NCI-H526 treated with DMSO at 0.1 percent for 48 hours (cell line): Measurements from ENCODE around the gene RASD2.
A peak's percentile ranks its signal among the peaks of the same experiment; 100 is the strongest.
"Not testable (repeated sequence)": the region's sequence is repeated elsewhere in the genome, so short reads cannot be mapped to it uniquely, and the experiment has no call there.

Experiments
- DNase-seq: peaks from one replicate; lab custom pipeline; 2025; lab: John Stamatoyannopoulos, UW

The RASD2 gene, protein sequence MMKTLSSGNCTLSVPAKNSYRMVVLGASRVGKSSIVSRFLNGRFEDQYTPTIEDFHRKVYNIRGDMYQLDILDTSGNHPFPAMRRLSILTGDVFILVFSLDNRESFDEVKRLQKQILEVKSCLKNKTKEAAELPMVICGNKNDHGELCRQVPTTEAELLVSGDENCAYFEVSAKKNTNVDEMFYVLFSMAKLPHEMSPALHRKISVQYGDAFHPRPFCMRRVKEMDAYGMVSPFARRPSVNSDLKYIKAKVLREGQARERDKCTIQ

DNA sequence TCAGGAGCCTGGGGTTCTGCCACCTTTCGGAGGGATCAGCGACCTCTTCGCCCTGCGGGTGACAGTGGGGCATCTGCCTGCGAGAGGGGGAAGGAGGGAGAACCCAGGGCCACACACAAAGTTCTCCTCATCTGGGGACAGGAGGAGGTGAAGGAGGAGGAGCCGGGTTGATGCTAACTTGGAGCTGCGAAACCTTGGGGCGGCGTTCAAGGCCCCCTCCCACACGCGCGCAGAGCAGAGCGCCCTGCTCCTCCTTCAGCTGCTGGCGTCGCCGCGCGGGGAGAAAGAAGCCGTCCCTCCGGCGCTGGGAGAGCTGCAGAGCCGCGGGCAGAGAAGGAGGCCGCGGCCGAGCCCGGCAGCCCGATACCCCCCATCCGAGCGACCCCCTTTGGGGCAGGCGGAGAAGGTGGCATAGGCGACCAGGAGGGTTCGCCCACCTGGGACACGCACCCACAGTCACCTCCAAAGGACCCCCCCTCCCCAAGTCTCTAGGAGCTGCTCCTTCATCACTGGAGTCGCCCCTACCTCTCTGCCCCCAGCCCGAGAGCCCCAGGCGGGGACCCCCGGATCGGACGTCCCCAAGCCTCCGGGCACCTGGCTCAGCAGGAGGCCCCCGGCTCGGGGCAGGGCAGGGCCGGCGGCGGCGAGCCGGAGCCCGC is at the start of gene RASD2:
RASD2 (plus strand) TSS at position 237 of the 659 bp plus-strand sequence. CDS start 5,979 bp downstream, outside the sequence.
- DNase-seq, result no peak

GRCh38 chr22:35491061-35491907 is 49.3 kb upstream of the RASD2 start:
- not testable (repeated sequence) for DNase-seq

- DNase-seq, result no peak
Observed at GRCh38 chr22:35491908-35492380, 48.7 kb upstream of the RASD2 start.

GRCh38 chr22:35493074-35493473 is 47.6 kb upstream of the RASD2 start:
- no peak for DNase-seq

- DNase-seq, result not testable (repeated sequence)
Observed at GRCh38 chr22:35495711-35496110, 44.9 kb upstream of the RASD2 start.

DNA sequence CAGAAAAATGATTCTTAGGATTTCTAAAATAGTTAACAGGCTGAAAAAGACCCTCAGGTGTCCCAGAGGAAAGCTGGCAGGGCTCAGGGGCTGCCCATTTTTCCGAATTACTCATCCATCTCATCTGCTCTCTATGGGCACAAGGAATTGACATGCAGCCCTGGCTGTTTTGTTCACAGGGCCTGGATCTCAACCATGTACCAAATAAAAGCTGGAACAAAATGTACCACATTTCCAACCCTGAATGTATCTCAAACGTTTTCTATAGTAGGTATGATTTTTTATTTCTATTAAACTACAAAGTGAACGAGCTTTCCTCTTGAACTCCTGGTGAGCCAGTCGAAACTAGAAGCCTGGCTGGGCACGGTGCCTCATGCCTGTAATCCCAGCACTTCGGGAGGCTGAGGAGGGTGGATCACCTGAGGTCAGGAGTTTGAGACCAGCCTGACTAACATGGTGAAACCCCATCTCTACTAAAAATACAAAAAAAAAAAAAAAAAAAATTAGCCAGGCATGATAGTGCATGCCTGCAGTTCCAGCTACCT is 43.8 kb upstream of the RASD2 start:
- DNase-seq, result no peak

DNA sequence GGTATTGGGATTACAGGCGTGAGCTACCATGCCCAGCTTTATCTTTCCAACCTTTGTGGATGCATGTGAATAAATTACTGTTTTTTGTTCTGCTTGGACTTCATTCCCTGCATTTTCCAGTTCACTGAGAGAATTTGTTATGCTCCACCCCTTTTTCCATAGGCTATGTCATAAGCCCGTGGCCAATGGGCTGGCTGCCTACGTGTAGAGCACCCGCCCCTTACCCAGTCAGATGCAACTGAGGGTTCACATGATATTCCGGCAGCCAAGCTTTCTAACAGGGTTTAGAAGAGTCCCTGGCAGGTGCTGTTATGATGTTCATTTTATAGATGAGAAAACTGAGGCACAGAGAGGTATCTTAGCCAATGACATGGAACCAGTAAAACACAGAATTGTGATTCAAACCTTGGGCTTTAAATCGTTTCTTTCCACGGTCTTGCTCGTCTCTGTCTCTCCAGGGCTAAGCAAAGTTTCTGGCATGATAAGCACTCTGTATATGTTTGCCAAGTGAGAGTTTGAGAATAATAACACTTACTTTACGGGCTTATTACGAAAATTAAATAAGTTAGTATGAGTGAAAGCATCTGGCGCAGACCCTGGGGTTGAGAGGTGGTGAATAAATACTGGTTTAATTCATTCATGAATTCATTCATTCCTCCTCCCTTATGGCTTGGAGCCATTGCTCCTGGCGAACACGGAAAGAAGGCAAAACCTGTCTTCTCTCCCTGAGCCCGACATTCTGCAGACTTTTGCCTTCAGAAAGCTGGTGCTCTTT is 42.4 kb upstream of the RASD2 start:
- no peak for DNase-seq

DNA sequence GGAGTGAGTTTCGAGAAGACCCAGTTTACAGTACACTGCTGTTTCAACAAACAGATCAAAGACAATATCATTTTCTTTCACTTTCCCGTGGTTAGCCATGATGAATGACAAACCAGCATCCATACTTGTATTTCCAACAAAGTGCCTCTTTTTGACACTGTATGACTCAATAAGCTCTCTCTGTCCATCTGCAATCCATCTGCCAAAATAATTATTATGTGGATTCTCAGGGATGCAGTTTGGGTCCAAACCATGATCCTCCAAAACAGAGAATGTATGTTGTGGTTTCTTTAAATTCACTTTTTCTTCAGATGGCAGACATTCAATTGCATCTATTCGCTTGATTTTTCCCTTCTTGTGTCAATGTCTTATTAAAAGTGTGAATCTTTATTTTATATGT is 37.8 kb upstream of the RASD2 start:
- no peak for DNase-seq

- peak; percentile 90 for DNase-seq
Observed at GRCh38 chr22:35505399-35506258, 35.0 kb upstream of the RASD2 start.

- peak; percentile 98 for DNase-seq
Observed at GRCh38 chr22:35506259-35506570, 34.4 kb upstream of the RASD2 start.

DNA sequence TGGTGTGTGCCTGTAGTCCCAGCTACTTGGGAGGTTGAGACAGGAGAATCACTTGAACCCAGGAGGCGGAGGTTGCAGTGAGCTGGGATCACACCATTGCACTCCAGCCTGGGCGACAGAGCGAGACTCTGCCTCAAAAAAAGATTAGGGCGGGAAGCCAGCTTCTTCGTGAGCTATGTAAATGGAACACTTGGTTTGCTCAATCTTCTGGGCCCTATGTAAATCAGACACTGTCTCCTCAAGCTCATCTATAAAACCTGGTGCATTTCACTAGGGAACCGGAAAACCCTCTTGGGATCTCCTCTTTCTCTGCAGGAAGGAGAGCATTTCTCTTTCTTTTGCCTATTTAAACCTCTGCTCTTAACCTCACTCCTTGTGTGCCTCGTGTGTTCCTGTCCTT is 32.8 kb upstream of the RASD2 start:
- DNase-seq, result peak; percentile 70

- DNase-seq, result no peak
Observed at GRCh38 chr22:35509451-35509850, 31.2 kb upstream of the RASD2 start.

- DNase-seq, result no peak
Observed at GRCh38 chr22:35509960-35510359, 30.7 kb upstream of the RASD2 start.

GRCh38 chr22:35510481-35510934 is 30.1 kb upstream of the RASD2 start:
- DNase-seq, result no peak

GRCh38 chr22:35510951-35511350 is 29.7 kb upstream of the RASD2 start:
- no peak for DNase-seq

DNA sequence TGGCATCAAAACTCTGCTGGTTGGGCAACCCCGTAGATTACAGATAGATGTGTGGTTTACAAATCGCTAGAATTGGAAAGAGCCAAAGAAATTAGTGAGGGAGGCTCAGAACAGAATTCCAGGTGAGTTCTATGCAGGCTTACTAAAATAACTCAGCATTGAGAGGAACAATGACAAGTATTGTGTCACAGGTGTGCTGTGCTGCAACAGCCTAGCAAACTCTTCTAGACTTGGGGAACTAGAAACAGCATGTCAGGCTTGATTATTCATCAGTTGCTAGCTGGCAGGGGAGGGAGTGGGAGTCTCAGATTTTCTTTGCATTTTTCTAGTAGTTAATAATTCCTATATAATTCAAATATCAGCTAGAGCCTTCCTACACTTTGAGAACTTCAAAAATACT is 26.3 kb upstream of the RASD2 start:
- peak; percentile 19 for DNase-seq

GRCh38 chr22:35515952-35516351 is 24.7 kb upstream of the RASD2 start:
- DNase-seq, result not testable (repeated sequence)

GRCh38 chr22:35516723-35517122 is 23.9 kb upstream of the RASD2 start:
- DNase-seq, result no peak

DNA sequence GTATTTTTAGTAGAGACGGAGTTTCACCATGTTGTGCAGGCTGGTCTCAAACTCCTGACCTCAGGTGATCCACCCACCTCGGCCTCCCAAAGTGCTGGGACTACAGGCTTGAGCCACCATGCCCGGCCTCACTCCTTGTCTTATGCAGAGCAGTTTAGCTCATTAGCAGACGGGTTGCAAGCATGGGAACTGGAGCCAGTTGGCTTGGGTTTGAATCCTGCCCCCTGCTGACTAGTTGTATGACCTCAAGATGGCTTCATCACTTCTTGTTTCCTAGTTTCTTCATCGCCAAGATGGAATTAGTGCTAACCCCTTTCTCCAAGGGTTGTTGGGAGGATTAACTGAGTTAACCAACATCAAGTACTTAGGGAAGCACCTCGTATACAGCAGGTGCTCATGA is 23.4 kb upstream of the RASD2 start:
- DNase-seq, result no peak

DNA sequence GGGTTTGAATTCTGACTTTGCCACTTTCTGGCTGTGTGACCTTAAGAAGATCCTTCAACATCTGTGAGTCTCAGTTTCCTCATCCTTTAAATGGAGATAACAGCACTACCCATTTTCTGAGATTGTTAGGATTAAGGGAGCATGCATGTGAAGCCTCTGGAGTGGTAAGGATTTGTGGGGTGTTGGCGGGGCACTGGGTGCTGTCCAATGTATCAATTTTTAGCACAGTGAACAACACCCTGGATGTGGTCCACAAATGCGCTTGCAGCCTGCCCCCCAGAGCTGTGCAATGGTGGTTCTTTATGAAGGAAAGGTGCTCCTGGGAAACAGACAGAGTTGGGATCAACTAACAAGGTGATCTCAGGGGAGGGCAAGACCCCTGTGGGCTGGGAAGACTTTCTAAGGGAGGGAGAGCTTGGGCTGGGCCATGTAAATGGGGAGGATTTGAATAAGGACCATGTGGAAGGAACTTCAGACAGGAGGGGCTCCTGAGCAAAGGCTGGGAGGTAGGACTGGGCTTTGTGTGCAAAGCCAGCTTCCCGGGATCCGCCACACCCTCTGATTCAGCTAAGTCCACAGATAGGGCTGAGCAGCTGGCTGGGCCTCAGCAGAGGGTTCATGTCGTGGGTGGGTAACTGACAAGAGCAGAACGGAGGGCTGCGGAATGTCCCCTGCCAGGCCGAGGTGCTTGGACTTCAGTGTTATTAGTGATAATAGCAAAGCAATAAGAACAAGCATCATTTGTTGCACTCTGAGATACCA is 22.7 kb upstream of the RASD2 start:
- peak; percentile 22 for DNase-seq
